ENCODE results near the gene NOXO1. TPM values are rescaled to one million over a fixed set of nuclear protein-coding genes. Genes with fewer than 3 reads are reported as not detected.
"Not testable (repeated sequence)": the region's sequence is repeated elsewhere in the genome, so short reads cannot be mapped to it uniquely, and the experiment has no call there.

Gene NOXO1
- polyA plus RNA-seq, 2 donors: 2.7 to 9.3 TPM

DNA sequence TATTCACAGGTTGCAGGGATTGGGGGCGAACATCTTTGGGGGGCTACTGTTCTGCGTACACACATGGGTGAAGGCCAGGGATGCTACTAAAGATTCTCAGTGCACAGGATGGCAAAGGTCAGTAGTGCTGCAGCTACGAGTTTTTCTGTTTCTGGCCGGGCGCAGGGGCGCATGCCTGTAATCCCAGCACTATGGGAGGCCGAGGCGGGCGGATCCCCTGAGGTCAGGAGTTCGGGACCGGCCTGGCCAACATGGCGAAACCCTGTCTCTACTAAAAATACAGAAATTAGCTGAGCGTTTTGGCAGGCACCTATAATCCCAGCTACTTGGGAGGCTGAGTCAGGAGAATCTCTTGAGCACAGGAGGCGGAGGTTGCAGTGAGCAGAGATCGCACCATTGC, 32.3 kb upstream of the NOXO1 start:
- H3K27ac ChIP-seq (ENCODE audit: low read depth in 2 of 2, low read length in 1 of 2): no peak overlapping the region
- WGBS, 2 donors: 92 to 93% methylated on average over 15 of the region's 15 CpGs
- no peaks in the 10 kb centered on the region for H3K27me3 ChIP-seq (ENCODE audit: control insufficient read depth in 1 of 2, insufficient read depth in 2 of 2, low read length in 2 of 2)
- peaks cover 0 to 12% of the 10 kb centered on the region in 2 donors for H3K4me1 ChIP-seq (ENCODE audit: control insufficient read depth in 2 of 2, insufficient read depth in 2 of 2, low read length in 1 of 2)
- no peak overlapping the region for H3K4me3 ChIP-seq (ENCODE audit: low read depth in 1 of 2, low read length in 2 of 2)
- no peaks in the 10 kb centered on the region for H3K36me3 ChIP-seq (ENCODE audit: control insufficient read depth in 2 of 2, insufficient read depth in 2 of 2, low read length in 1 of 2)
- no peaks in the 10 kb centered on the region for H3K9me3 ChIP-seq (ENCODE audit: control insufficient read depth in 2 of 2, insufficient read depth in 1 of 2, low read depth in 1 of 2, low read length in 1 of 2)

DNA sequence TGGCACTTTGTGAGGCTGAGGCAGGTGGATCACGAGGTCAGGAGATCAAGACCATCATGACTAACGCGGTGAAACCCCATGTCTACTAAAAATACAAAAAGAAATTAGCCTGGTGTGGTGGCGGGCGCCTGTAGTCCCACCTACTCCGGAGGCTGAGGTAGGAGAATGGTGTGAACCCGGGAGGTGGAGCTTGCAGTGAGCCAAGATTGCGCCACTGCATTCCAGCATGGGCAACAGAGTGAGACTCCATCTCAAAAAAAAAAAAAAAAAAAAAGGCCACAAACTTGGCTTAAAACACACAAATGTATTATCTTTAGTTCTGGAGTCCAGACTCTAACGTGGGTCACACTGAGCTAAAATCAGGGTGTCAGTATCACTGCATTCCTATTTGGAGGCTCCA, 30.5 kb upstream of the NOXO1 start:
- not testable (repeated sequence) for H3K27ac ChIP-seq (ENCODE audit: low read depth in 2 of 2, low read length in 1 of 2); H3K4me3 ChIP-seq (ENCODE audit: low read depth in 1 of 2, low read length in 2 of 2); H3K9me3 ChIP-seq (ENCODE audit: control insufficient read depth in 2 of 2, insufficient read depth in 1 of 2, low read depth in 1 of 2, low read length in 1 of 2); H3K36me3 ChIP-seq (ENCODE audit: control insufficient read depth in 2 of 2, insufficient read depth in 2 of 2, low read length in 1 of 2); H3K27me3 ChIP-seq (ENCODE audit: control insufficient read depth in 1 of 2, insufficient read depth in 2 of 2, low read length in 2 of 2)
- H3K4me1 ChIP-seq (ENCODE audit: control insufficient read depth in 2 of 2, insufficient read depth in 2 of 2, low read length in 1 of 2): peaks cover 10 to 26% of the 10 kb centered on the region in 2 donors
- WGBS, 2 donors: 85 to 90% methylated on average over 9 of the region's 9 CpGs

DNA sequence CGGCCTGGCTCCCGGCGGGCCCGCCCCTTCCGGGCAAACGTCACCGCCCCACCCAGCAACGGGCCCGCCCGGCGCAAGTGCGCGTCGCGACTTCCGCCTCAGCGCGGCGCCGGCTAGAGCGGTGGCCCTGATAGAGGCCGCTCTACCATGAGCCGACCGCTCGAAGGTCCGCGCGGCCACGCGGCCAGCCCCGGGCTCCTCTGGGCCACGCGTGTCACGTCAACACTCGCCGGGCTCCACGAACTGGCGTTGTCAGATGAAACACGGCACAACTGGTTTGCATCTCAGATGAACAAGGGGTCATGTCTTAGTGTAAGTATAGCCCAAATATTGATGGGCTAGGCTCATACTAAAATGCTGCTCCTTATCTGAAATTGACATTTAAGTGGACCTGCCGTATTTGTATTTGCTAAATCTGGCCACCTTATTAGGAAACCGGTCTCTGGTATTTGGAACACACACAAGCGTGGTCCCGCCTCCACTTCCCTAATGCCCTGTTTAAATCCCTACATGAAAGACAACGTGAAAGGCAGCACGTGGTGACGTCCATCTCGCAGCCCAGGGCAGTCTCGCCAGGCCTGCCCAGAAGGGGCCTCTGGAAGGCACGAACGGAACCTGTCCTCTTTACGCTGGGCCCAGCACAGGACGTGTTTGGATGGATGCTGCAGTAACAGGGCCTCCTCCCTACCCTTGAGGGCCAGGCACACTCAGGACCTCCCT, 28.7 kb upstream of the NOXO1 start, which contains the start of gene ZNF598:
Gene ZNF598, minus strand, starts transcription at position 31 of the 720 bp plus-strand sequence.
- H3K4me3 ChIP-seq (ENCODE audit: low read depth in 1 of 2, low read length in 2 of 2): peak within 1 kb of the TSS; percentile 84 to 88
- 1 to 3% methylated on average over 36 to 52 of the region's 52 CpGs for WGBS, 2 donors
- H3K27ac ChIP-seq (ENCODE audit: low read depth in 2 of 2, low read length in 1 of 2): peak within 1 kb of the TSS; percentile 93 to 97
- H3K4me1 ChIP-seq (ENCODE audit: control insufficient read depth in 2 of 2, insufficient read depth in 2 of 2, low read length in 1 of 2): peaks cover 10 to 34% of the 10 kb centered on the region in 2 donors
- no peaks in the 10 kb centered on the region for H3K9me3 ChIP-seq (ENCODE audit: control insufficient read depth in 2 of 2, insufficient read depth in 1 of 2, low read depth in 1 of 2, low read length in 1 of 2)
- H3K36me3 ChIP-seq (ENCODE audit: control insufficient read depth in 2 of 2, insufficient read depth in 2 of 2, low read length in 1 of 2): peaks cover 0 to 17% of the 10 kb centered on the region in 2 donors
- H3K27me3 ChIP-seq (ENCODE audit: control insufficient read depth in 1 of 2, insufficient read depth in 2 of 2, low read length in 2 of 2): no peaks in the 10 kb centered on the region

DNA sequence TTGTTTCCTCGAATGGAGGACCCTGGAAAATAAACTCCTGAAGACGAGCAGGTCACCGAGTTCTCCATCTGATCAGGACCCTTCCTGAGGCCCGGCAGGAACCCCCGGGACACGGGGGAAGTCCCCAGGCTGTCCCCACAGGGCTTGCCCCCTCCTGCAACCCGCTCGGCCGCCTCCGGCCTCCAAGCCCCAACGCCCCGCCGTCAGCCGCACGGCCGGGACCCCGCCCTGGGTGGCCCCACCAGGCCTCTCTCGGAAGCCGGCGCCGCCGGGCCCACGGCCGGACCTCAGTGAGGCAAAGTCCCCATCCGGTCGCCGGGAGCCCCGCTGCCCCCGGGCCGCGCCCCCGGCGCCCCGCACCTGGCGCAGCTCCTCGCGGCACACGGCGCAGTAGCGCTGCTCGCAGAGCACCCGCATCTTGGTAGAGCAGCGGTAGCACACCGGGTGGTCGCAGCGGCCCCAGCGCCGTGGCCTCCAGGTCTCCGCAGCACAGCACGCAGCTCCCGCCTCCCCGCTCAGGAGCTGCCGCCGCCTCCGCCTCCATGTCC, 28.0 kb upstream of the NOXO1 start:
- Histone ChIP-seq H3K4me1 (ENCODE audit: control insufficient read depth in 2 of 2, insufficient read depth in 2 of 2, low read length in 1 of 2) (peaks cover 13 to 40% of the 10 kb centered on the region in 2 donors), H3K27me3 (ENCODE audit: control insufficient read depth in 1 of 2, insufficient read depth in 2 of 2, low read length in 2 of 2) (no peaks in the 10 kb centered on the region), H3K9me3 (ENCODE audit: control insufficient read depth in 2 of 2, insufficient read depth in 1 of 2, low read depth in 1 of 2, low read length in 1 of 2) (no peaks in the 10 kb centered on the region), H3K36me3 (ENCODE audit: control insufficient read depth in 2 of 2, insufficient read depth in 2 of 2, low read length in 1 of 2) (peaks cover 0 to 18% of the 10 kb centered on the region in 2 donors), H3K27ac (ENCODE audit: low read depth in 2 of 2, low read length in 1 of 2) (peak overlapping the region; percentile 90 to 97), H3K4me3 (ENCODE audit: low read depth in 1 of 2, low read length in 2 of 2) (peak overlapping the region; percentile 84 to 88)
- 0 to 1% methylated on average over 48 to 55 of the region's 55 CpGs for WGBS, 2 donors

DNA sequence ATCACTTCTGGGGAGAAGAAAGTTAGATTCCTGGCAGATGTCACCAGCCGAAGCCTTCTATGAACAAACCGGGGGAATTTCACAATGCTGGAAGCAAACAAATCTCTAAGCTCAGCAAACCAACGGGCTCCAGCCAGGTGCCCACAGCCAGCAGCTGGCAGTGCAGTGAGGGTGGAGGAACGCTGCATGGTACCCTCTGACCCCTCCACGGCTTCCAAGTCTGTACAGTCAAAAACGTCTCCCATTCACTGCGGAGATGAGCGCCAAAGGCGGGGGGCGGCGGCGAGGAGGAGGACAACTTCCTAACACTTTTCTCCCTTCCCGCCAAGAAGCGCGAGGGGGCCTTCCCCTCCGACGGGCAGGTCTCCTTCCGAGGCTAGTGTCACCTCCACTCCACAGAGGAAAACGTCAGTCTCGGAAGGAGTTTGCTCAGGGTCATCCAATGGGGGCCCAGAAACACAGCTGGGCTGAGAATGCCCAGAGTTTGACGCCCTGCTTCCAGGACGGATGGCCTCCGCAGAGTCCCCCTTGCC, 27.4 kb upstream of the NOXO1 start:
- peak overlapping the region; percentile 84 to 88 for H3K4me3 ChIP-seq (ENCODE audit: low read depth in 1 of 2, low read length in 2 of 2)
- peak overlapping the region; percentile 90 to 97 for H3K27ac ChIP-seq (ENCODE audit: low read depth in 2 of 2, low read length in 1 of 2)
- peaks cover 16 to 43% of the 10 kb centered on the region in 2 donors for H3K4me1 ChIP-seq (ENCODE audit: control insufficient read depth in 2 of 2, insufficient read depth in 2 of 2, low read length in 1 of 2)
- no peaks in the 10 kb centered on the region for H3K9me3 ChIP-seq (ENCODE audit: control insufficient read depth in 2 of 2, insufficient read depth in 1 of 2, low read depth in 1 of 2, low read length in 1 of 2)
- H3K36me3 ChIP-seq (ENCODE audit: control insufficient read depth in 2 of 2, insufficient read depth in 2 of 2, low read length in 1 of 2): peaks cover 0 to 18% of the 10 kb centered on the region in 2 donors
- H3K27me3 ChIP-seq (ENCODE audit: control insufficient read depth in 1 of 2, insufficient read depth in 2 of 2, low read length in 2 of 2): no peaks in the 10 kb centered on the region
- WGBS, 2 donors: 1 to 2% methylated on average over 23 of the region's 23 CpGs

DNA sequence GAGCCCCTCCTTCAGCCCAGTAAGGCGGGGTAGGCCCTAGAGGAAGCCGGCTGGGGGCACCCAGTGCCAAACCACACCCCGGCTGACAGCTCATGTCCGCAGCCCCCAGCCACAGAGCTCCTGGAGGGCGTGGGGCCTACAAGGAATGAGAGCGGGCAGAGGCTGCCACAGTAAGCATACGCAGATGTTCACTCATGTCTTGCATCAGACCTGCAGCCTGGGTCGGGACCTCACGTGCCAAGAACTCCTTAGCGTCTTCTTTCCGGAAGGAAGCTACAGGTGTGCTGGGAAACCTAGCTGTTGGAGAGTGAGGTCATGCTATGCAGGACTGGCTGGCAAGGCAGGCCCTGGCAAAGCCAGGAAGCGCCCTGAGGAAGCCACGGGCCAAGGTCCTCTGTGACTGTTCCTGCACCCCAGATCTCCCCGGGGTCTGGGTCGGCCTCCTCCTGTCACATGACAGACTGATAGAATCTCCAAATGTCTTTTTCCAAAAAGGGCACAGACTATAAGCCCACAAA, 26.8 kb upstream of the NOXO1 start:
- Histone ChIP-seq H3K36me3 (ENCODE audit: control insufficient read depth in 2 of 2, insufficient read depth in 2 of 2, low read length in 1 of 2) (peaks cover 0 to 23% of the 10 kb centered on the region in 2 donors), H3K27ac (ENCODE audit: low read depth in 2 of 2, low read length in 1 of 2) (peak overlapping the region; percentile 88 to 90), H3K9me3 (ENCODE audit: control insufficient read depth in 2 of 2, insufficient read depth in 1 of 2, low read depth in 1 of 2, low read length in 1 of 2) (no peaks in the 10 kb centered on the region), H3K4me1 (ENCODE audit: control insufficient read depth in 2 of 2, insufficient read depth in 2 of 2, low read length in 1 of 2) (peaks cover 16 to 47% of the 10 kb centered on the region in 2 donors), H3K27me3 (ENCODE audit: control insufficient read depth in 1 of 2, insufficient read depth in 2 of 2, low read length in 2 of 2) (no peaks in the 10 kb centered on the region), H3K4me3 (ENCODE audit: low read depth in 1 of 2, low read length in 2 of 2) (peak overlapping the region; percentile 7 to 84)
- 18 to 21% methylated on average over 15 of the region's 15 CpGs for WGBS, 2 donors

DNA sequence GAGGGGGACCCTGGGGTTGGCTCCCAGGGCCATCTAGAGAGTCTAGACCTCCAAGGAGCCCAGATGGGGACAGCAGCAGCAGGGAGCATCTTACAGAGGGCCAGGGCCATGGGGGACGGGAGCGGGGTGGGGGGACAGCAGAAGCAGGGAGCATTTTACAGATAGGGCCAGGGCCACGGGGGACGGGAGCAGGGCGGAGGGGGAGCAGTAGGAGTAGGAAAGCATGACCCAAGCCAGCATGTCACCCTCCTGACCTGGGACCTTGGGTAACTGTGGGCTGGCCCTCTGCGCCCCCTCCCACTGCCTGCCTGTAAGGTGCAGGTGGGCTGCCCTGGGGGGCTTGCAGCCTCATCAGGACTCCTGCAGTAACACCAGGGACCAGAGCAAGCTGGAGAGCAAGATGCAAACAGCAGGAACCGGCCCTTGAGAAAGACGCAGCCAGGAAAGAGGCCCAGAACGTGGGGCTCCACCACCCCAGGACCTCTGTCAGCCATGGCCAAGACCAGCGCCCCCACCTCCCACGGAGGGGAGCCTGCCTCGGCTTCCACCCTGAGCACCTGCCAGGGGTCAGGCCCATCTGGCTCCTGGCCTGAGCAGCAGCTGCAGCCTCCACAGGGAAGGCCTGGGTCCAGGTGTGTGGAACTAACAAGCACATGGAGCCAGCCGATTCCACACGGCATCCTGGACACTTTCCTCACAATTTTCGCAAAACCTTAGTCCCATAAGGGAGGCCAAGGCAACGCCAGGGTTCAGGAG, 26.0 kb upstream of the NOXO1 start:
- H3K36me3 ChIP-seq (ENCODE audit: control insufficient read depth in 2 of 2, insufficient read depth in 2 of 2, low read length in 1 of 2): peaks cover under 1 to 31% of the 10 kb centered on the region in 2 donors
- H3K27ac ChIP-seq (ENCODE audit: low read depth in 2 of 2, low read length in 1 of 2): peak overlapping the region; percentile 88 to 90
- WGBS, 2 donors: 65 to 66% methylated on average over 15 to 16 of the region's 16 CpGs

DNA sequence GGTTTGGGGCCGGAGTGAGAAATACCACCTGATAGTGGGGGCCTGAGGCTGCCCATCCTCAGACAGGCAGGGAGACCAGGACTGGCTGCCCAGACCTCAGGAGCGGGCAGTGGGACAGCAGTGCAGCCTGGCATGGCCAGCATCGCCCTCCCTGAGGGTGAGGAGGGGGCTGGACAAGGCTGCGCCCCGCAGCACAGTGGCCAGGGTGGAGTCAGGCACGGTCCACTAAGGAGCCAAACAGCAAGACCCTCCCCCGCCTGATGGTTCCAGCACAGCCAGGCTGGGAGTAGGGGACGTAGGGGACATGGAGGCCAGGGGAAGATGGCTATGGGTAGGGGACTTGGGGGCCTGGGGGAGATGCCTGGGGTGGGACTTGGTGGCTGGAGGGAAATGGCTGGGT, 25.0 kb upstream of the NOXO1 start:
- WGBS, 2 donors: 92 to 96% methylated on average over 8 of the region's 8 CpGs
- Histone ChIP-seq H3K9me3 (ENCODE audit: control insufficient read depth in 2 of 2, insufficient read depth in 1 of 2, low read depth in 1 of 2, low read length in 1 of 2) (no peaks in the 10 kb centered on the region), H3K4me3 (ENCODE audit: low read depth in 1 of 2, low read length in 2 of 2) (no peak overlapping the region), H3K36me3 (ENCODE audit: control insufficient read depth in 2 of 2, insufficient read depth in 2 of 2, low read length in 1 of 2) (peaks cover 7 to 40% of the 10 kb centered on the region in 2 donors), H3K27ac (ENCODE audit: low read depth in 2 of 2, low read length in 1 of 2) (no peak overlapping the region), H3K27me3 (ENCODE audit: control insufficient read depth in 1 of 2, insufficient read depth in 2 of 2, low read length in 2 of 2) (no peaks in the 10 kb centered on the region), H3K4me1 (ENCODE audit: control insufficient read depth in 2 of 2, insufficient read depth in 2 of 2, low read length in 1 of 2) (peaks cover 16 to 47% of the 10 kb centered on the region in 2 donors)

More for the DNA sequence above, 26.0 kb upstream of the NOXO1 start:
- Histone ChIP-seq H3K9me3 (ENCODE audit: control insufficient read depth in 2 of 2, insufficient read depth in 1 of 2, low read depth in 1 of 2, low read length in 1 of 2) (no peaks in the 10 kb centered on the region), H3K4me1 (ENCODE audit: control insufficient read depth in 2 of 2, insufficient read depth in 2 of 2, low read length in 1 of 2) (peaks cover 16 to 47% of the 10 kb centered on the region in 2 donors), H3K4me3 (ENCODE audit: low read depth in 1 of 2, low read length in 2 of 2) (peak overlapping the region; percentile 14 to 84), H3K27me3 (ENCODE audit: control insufficient read depth in 1 of 2, insufficient read depth in 2 of 2, low read length in 2 of 2) (no peaks in the 10 kb centered on the region)

DNA sequence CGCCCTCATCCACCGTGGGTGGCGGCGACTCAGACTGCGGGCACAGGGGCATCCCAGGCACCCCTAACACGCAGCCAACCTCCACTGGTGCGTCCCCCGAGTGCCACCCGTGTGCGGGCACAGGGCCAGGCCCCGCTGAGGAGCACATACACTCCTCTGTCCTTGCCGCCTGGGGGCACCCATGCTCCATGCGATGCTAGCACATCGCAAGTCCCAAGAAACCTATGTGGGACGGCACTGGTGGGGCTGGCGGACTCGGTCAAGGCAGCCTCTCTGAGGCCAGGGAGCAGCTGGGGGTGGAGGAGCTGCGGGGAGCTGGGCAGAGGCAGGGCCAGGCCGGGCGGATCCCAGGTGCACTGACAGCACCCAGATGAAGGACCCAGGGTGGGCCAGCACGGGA, 24.4 kb upstream of the NOXO1 start:
- Histone ChIP-seq H3K9me3 (ENCODE audit: control insufficient read depth in 2 of 2, insufficient read depth in 1 of 2, low read depth in 1 of 2, low read length in 1 of 2) (no peaks in the 10 kb centered on the region), H3K27ac (ENCODE audit: low read depth in 2 of 2, low read length in 1 of 2) (no peak overlapping the region), H3K27me3 (ENCODE audit: control insufficient read depth in 1 of 2, insufficient read depth in 2 of 2, low read length in 2 of 2) (no peaks in the 10 kb centered on the region), H3K4me3 (ENCODE audit: low read depth in 1 of 2, low read length in 2 of 2) (no peak overlapping the region), H3K36me3 (ENCODE audit: control insufficient read depth in 2 of 2, insufficient read depth in 2 of 2, low read length in 1 of 2) (peaks cover 7 to 46% of the 10 kb centered on the region in 2 donors), H3K4me1 (ENCODE audit: control insufficient read depth in 2 of 2, insufficient read depth in 2 of 2, low read length in 1 of 2) (peaks cover 16 to 47% of the 10 kb centered on the region in 2 donors)
- 70 to 75% methylated on average over 21 of the region's 21 CpGs for WGBS, 2 donors
